ENCODE data around the gene ATXN7. TPM values are rescaled to one million over a fixed set of nuclear protein-coding genes. Genes with fewer than 3 reads are reported as not detected.

ATXN7 gene
- total RNA-seq, 2 experiments from 2014 or later = 289 to 304 TPM

GRCh38 chr3:64008487-64009351 lies 145.1 kb downstream of the ATXN7 start:
- ATAC-seq (ENCODE audit: poor library complexity) = no peak
- Mint-ChIP-seq H3K9me3 (no peaks in the 10 kb centered on the region), H3K4me3 (no peak overlapping the region), H3K4me1 (ENCODE audit: low read depth) (peaks cover 31% of the 10 kb centered on the region), H3K27ac (peak overlapping the region; percentile 18), H3K27me3 (no peaks in the 10 kb centered on the region), H3K36me3 (ENCODE audit: low read depth) (no peaks in the 10 kb centered on the region)
- POLR2A ChIA-PET = interaction anchor here (0.7 to 2.7 kb wide), 9 partner anchors 9 to 57 kb away, joined by 3 to 13 read pairs (median 4); partner anchors contain the start of gene PSMD6
- intact Hi-C loops (cut with DNase I, micrococcal nuclease) = no loop called here
- DNase-seq = no peak
- Histone ChIP-seq H3K4me1 (ENCODE audit: insufficient read depth, low read length) (no peaks in the 10 kb centered on the region), H3K27ac (ENCODE audit: low read depth in 1 of 2, low read length in 2 of 2) (no peak overlapping the region), H3K36me3 (ENCODE audit: insufficient read depth, low read length) (peaks cover 99% of the 10 kb centered on the region), H3K4me3 (ENCODE audit: low read length) (no peak overlapping the region), H3K9me3 (ENCODE audit: control insufficient read depth in 1 of 2, insufficient read depth in 1 of 2, low read length in 2 of 2) (no peaks in the 10 kb centered on the region), H3K27me3 (ENCODE audit: control insufficient read depth in 1 of 2, insufficient read depth in 2 of 2, low read length in 2 of 2) (no peaks in the 10 kb centered on the region)
- CTCF ChIA-PET = interaction anchor here (1.2 to 2.1 kb wide), 4 partner anchors 14 to 47 kb away, joined by 3 to 11 read pairs (median 4); partner anchors contain the start of gene PSMD6
- TF ChIP-seq CTCF (IDR thresholded peaks at IDR 0.05) = no peak

- intact Hi-C loops (cut with DNase I, micrococcal nuclease) = no loop called here
- H3K4me1 ChIP-seq (ENCODE audit: insufficient read depth, low read length) = no peaks in the 10 kb centered on the region
- CTCF ChIA-PET = interaction anchor here (1.5 kb wide), 1 partner anchor 48 kb away, joined by 3 read pairs; no protein-coding TSS in a partner anchor
- H3K27me3 ChIP-seq (ENCODE audit: control insufficient read depth in 1 of 2, insufficient read depth in 2 of 2, low read length in 2 of 2) = no peaks in the 10 kb centered on the region
- no peak overlapping the region for H3K4me3 ChIP-seq (ENCODE audit: low read length)
- Mint-ChIP-seq H3K4me1 (ENCODE audit: low read depth) (peaks cover 37% of the 10 kb centered on the region), H3K4me3 (no peak overlapping the region), H3K27ac (peak overlapping the region; percentile 18), H3K27me3 (no peaks in the 10 kb centered on the region), H3K36me3 (ENCODE audit: low read depth) (no peaks in the 10 kb centered on the region), H3K9me3 (no peaks in the 10 kb centered on the region)
- no peak overlapping the region for H3K27ac ChIP-seq (ENCODE audit: low read depth in 1 of 2, low read length in 2 of 2)
- TF ChIP-seq CTCF (IDR thresholded peaks at IDR 0.05) = no peak
- POLR2A ChIA-PET = interaction anchor here (2.7 kb wide), 1 partner anchor 13 kb away, joined by 13 read pairs; the partner anchor contains the start of gene PSMD6
- peaks cover 98% of the 10 kb centered on the region for H3K36me3 ChIP-seq (ENCODE audit: insufficient read depth, low read length)
- no peaks in the 10 kb centered on the region for H3K9me3 ChIP-seq (ENCODE audit: control insufficient read depth in 1 of 2, insufficient read depth in 1 of 2, low read length in 2 of 2)
- ATAC-seq (ENCODE audit: poor library complexity) = no peak
- no peak for DNase-seq
These were observed 145.9 kb downstream of the ATXN7 start for GRCh38 chr3:64009528-64009927.

- Histone ChIP-seq H3K4me3 (ENCODE audit: low read length) (no peak overlapping the region), H3K27ac (ENCODE audit: low read depth in 1 of 2, low read length in 2 of 2) (no peak overlapping the region), H3K36me3 (ENCODE audit: insufficient read depth, low read length) (peaks cover 98% of the 10 kb centered on the region), H3K27me3 (ENCODE audit: control insufficient read depth in 1 of 2, insufficient read depth in 2 of 2, low read length in 2 of 2) (no peaks in the 10 kb centered on the region), H3K4me1 (ENCODE audit: insufficient read depth, low read length) (no peaks in the 10 kb centered on the region), H3K9me3 (ENCODE audit: control insufficient read depth in 1 of 2, insufficient read depth in 1 of 2, low read length in 2 of 2) (no peaks in the 10 kb centered on the region)
- intact Hi-C loops (cut with DNase I, micrococcal nuclease) = no loop called here
- Mint-ChIP-seq H3K27ac (peak overlapping the region; percentile 18), H3K4me1 (ENCODE audit: low read depth) (peaks cover 43% of the 10 kb centered on the region), H3K36me3 (ENCODE audit: low read depth) (no peaks in the 10 kb centered on the region), H3K27me3 (no peaks in the 10 kb centered on the region), H3K9me3 (no peaks in the 10 kb centered on the region), H3K4me3 (no peak overlapping the region)
- ATAC-seq (ENCODE audit: poor library complexity) = no peak
- ChIA-PET CTCF (interaction anchor here (0.8 to 1.1 kb wide), 2 partner anchors 13 kb away, joined by 3 read pairs; partner anchors contain the start of gene PSMD6), POLR2A (interaction anchor here (1.8 kb wide), 1 partner anchor 13 kb away, joined by 7 read pairs; the partner anchor contains the start of gene PSMD6)
- TF ChIP-seq CTCF (IDR thresholded peaks at IDR 0.05) = no peak
- DNase-seq = no peak
These were observed 146.5 kb downstream of the ATXN7 start for GRCh38 chr3:64010199-64010598.

Data from CD4-positive, alpha-beta T cell (primary cell).